ENCODE measurements around the gene OR2M3.
A peak's percentile ranks its signal among the peaks of the same experiment; 100 is the strongest.
"Not testable (repeated sequence)": the region's sequence is repeated elsewhere in the genome, so short reads cannot be mapped to it uniquely, and the experiment has no call there.

OR2M3 gene

GRCh38 chr1:248196965-248197364 lies at the start of gene OR2M3:
TSS of gene OR2M3 (plus strand) at chr1:248197265. CDS start at chr1:248203068, 5,803 bp downstream.
- no peak for DNase-seq

- no peak for DNase-seq
Observed at GRCh38 chr1:248152056-248152827, 44.8 kb upstream of the OR2M3 start.

- no peak for DNase-seq
Observed at GRCh38 chr1:248155927-248156326, 41.1 kb upstream of the OR2M3 start.

- no peak for DNase-seq
Observed at GRCh38 chr1:248158758-248159157, 38.3 kb upstream of the OR2M3 start.

GRCh38 chr1:248164031-248164430 lies 33.0 kb upstream of the OR2M3 start:
- no peak for DNase-seq

GRCh38 chr1:248165186-248165585 lies 31.9 kb upstream of the OR2M3 start:
- no peak for DNase-seq

- no peak for DNase-seq
Observed at GRCh38 chr1:248174521-248174920, 22.5 kb upstream of the OR2M3 start, which contains the start of gene OR2M2. TSS of gene OR2M2 (plus strand) at chr1:248174821. CDS start at chr1:248179986, 5,165 bp downstream.

GRCh38 chr1:248183996-248184395 lies 13.1 kb upstream of the OR2M3 start:
- DNase-seq, result no peak

GRCh38 chr1:248187363-248187762 lies 9.7 kb upstream of the OR2M3 start:
- no peak for DNase-seq

GRCh38 chr1:248189026-248189425 lies 8.0 kb upstream of the OR2M3 start:
- DNase-seq, result no peak

- no peak for DNase-seq
Observed at GRCh38 chr1:248194117-248194516, 2.9 kb upstream of the OR2M3 start.

GRCh38 chr1:248215880-248216279 lies 18.8 kb downstream of the OR2M3 start:
- DNase-seq, result no peak

- DNase-seq, result no peak
Observed at GRCh38 chr1:248225537-248225936, 28.5 kb downstream of the OR2M3 start.

GRCh38 chr1:248229360-248229908 lies 32.4 kb downstream of the OR2M3 start:
- DNase-seq, result no peak

GRCh38 chr1:248231117-248231516 lies 34.1 kb downstream of the OR2M3 start, which contains the start of gene OR2M4:
TSS of gene OR2M4 (plus strand) at chr1:248231417. CDS start at chr1:248238929, 7,512 bp downstream.
- no peak for DNase-seq

GRCh38 chr1:248239478-248239877 lies 42.4 kb downstream of the OR2M3 start:
- no peak for DNase-seq

GRCh38 chr1:248243204-248243603 lies 46.1 kb downstream of the OR2M3 start:
- DNase-seq, result peak in 1 of 2 experiments; percentile 1

GRCh38 chr1:248259309-248259708 lies 62.2 kb downstream of the OR2M3 start:
- DNase-seq, result not testable (repeated sequence)

All from activated CD4-positive, alpha-beta T cell treated with anti-CD3 and anti-CD28 coated beads, Interleukin-2, amount 50 U/mL, for 4 hours (primary cell).